ENCODE data around the gene WDR27. TPM values are rescaled to one million over a fixed set of nuclear protein-coding genes. Genes with fewer than 3 reads are reported as not detected.
"Not testable (repeated sequence)": the region's sequence is repeated elsewhere in the genome, so short reads cannot be mapped to it uniquely, and the experiment has no call there.

Gene WDR27
- total and polyA plus RNA-seq, 5 experiments from 2014 or later = 3.7 to 80.9 (median 7.3) TPM

GRCh38 chr6:169490246-169490641, 211.6 kb downstream of the WDR27 start:
- H3K36me3 Mint-ChIP-seq = peaks cover 0 to 11% (median 4%) of the 10 kb centered on the region in 3 donors
- no peak overlapping the region for H3K27ac Mint-ChIP-seq
- H3K4me3 Mint-ChIP-seq = no peak overlapping the region
- H3K4me1 Mint-ChIP-seq = no peaks in the 10 kb centered on the region
- H3K27me3 Mint-ChIP-seq = no peaks in the 10 kb centered on the region
- POLR2A ChIA-PET = no interaction called here
- DNase-seq (no peak), ATAC-seq (no peak)
- peaks cover 0 to 8% (median 0%) of the 10 kb centered on the region in 9 donors for H3K9me3 Mint-ChIP-seq

- H3K27me3 Mint-ChIP-seq = no peaks in the 10 kb centered on the region
- no peaks in the 10 kb centered on the region for H3K4me1 Mint-ChIP-seq
- H3K36me3 Mint-ChIP-seq = peaks cover 0 to 11% (median 4%) of the 10 kb centered on the region in 3 donors
- H3K27ac Mint-ChIP-seq = no peak overlapping the region
- H3K4me3 Mint-ChIP-seq = no peak overlapping the region
- POLR2A ChIA-PET = no interaction called here
- no peak for ATAC-seq
- no peak for DNase-seq
- H3K9me3 Mint-ChIP-seq = peaks cover 0 to 10% (median 0%) of the 10 kb centered on the region in 9 donors
Measured at GRCh38 chr6:169489563-169490245, 212.1 kb downstream of the WDR27 start.

- Mint-ChIP-seq H3K9me3 (peaks cover 4 to 29% (median 14%) of the 10 kb centered on the region in 9 donors), H3K27me3 (no peaks in the 10 kb centered on the region), H3K4me3 (no peak overlapping the region), H3K4me1 (no peaks in the 10 kb centered on the region), H3K36me3 (peaks cover 0 to 21% (median 15%) of the 10 kb centered on the region in 3 donors), H3K27ac (peak overlapping the region in 1 of 10 donors; percentile 34)
- no peak for DNase-seq
- POLR2A ChIA-PET = no interaction called here
- no peak for ATAC-seq
Measured at GRCh38 chr6:169487579-169488436, 214.0 kb downstream of the WDR27 start.

GRCh38 chr6:169479783-169480495, 221.9 kb downstream of the WDR27 start:
- ATAC-seq (no peak), DNase-seq (no peak)
- H3K27ac Mint-ChIP-seq = no peak overlapping the region
- no peaks in the 10 kb centered on the region for H3K4me1 Mint-ChIP-seq
- POLR2A ChIA-PET = no interaction called here
- no peak overlapping the region for H3K4me3 Mint-ChIP-seq
- no peaks in the 10 kb centered on the region for H3K27me3 Mint-ChIP-seq
- H3K9me3 Mint-ChIP-seq = peaks cover 15 to 58% (median 34%) of the 10 kb centered on the region in 9 donors
- H3K36me3 Mint-ChIP-seq = peaks cover 0 to 47% (median 38%) of the 10 kb centered on the region in 3 donors

GRCh38 chr6:169474362-169474761, 227.5 kb downstream of the WDR27 start:
- no peaks in the 10 kb centered on the region for H3K27me3 Mint-ChIP-seq
- H3K9me3 Mint-ChIP-seq = peaks cover 8 to 64% (median 37%) of the 10 kb centered on the region in 9 donors
- no peaks in the 10 kb centered on the region for H3K4me1 Mint-ChIP-seq
- H3K36me3 Mint-ChIP-seq = peaks cover 3 to 45% (median 24%) of the 10 kb centered on the region in 3 donors
- no peak for DNase-seq
- no peak for ATAC-seq
- no peak overlapping the region for H3K4me3 Mint-ChIP-seq
- H3K27ac Mint-ChIP-seq = no peak overlapping the region
- POLR2A ChIA-PET = no interaction called here

- Mint-ChIP-seq H3K36me3 (peaks cover 3 to 46% (median 28%) of the 10 kb centered on the region in 3 donors), H3K27me3 (no peaks in the 10 kb centered on the region), H3K27ac (no peak overlapping the region), H3K4me3 (no peak overlapping the region), H3K4me1 (no peaks in the 10 kb centered on the region), H3K9me3 (peaks cover 13 to 65% (median 44%) of the 10 kb centered on the region in 9 donors)
- ATAC-seq (no peak), DNase-seq (no peak)
- POLR2A ChIA-PET = no interaction called here
Measured at GRCh38 chr6:169473663-169474062, 228.2 kb downstream of the WDR27 start.

GRCh38 chr6:169472786-169473416, 228.9 kb downstream of the WDR27 start:
- H3K36me3 Mint-ChIP-seq = peaks cover 3 to 52% (median 30%) of the 10 kb centered on the region in 3 donors
- no peaks in the 10 kb centered on the region for H3K4me1 Mint-ChIP-seq
- no peak overlapping the region for H3K27ac Mint-ChIP-seq
- no peaks in the 10 kb centered on the region for H3K27me3 Mint-ChIP-seq
- H3K9me3 Mint-ChIP-seq = peaks cover 13 to 72% (median 46%) of the 10 kb centered on the region in 9 donors
- DNase-seq (no peak), ATAC-seq (no peak)
- POLR2A ChIA-PET = no interaction called here
- no peak overlapping the region for H3K4me3 Mint-ChIP-seq

GRCh38 chr6:169470790-169471189, 231.0 kb downstream of the WDR27 start:
- H3K9me3 Mint-ChIP-seq = peaks cover 14 to 85% (median 36%) of the 10 kb centered on the region in 9 donors
- H3K4me3 Mint-ChIP-seq = no peak overlapping the region
- no peak overlapping the region for H3K27ac Mint-ChIP-seq
- no peak for DNase-seq
- H3K36me3 Mint-ChIP-seq = peaks cover 3 to 47% (median 37%) of the 10 kb centered on the region in 3 donors
- no peaks in the 10 kb centered on the region for H3K4me1 Mint-ChIP-seq
- H3K27me3 Mint-ChIP-seq = no peaks in the 10 kb centered on the region
- no peak for ATAC-seq
- POLR2A ChIA-PET = no interaction called here

- Mint-ChIP-seq H3K36me3 (peaks cover 3 to 41% (median 33%) of the 10 kb centered on the region in 3 donors), H3K4me3 (no peak overlapping the region), H3K9me3 (peaks cover 8 to 73% (median 34%) of the 10 kb centered on the region in 9 donors), H3K27me3 (no peaks in the 10 kb centered on the region), H3K4me1 (no peaks in the 10 kb centered on the region), H3K27ac (no peak overlapping the region)
- no peak for DNase-seq
- POLR2A ChIA-PET = no interaction called here
- ATAC-seq = no peak
Measured at GRCh38 chr6:169469028-169469427, 232.8 kb downstream of the WDR27 start.

GRCh38 chr6:169467755-169468154, 234.1 kb downstream of the WDR27 start:
- ATAC-seq, H3K27me3 Mint-ChIP-seq, H3K4me1 Mint-ChIP-seq, POLR2A ChIA-PET, H3K4me3 Mint-ChIP-seq, DNase-seq, H3K27ac Mint-ChIP-seq: not testable (repeated sequence)
- peaks cover 8 to 63% (median 34%) of the 10 kb centered on the region in 9 donors for H3K9me3 Mint-ChIP-seq
- peaks cover 0 to 36% (median 28%) of the 10 kb centered on the region in 3 donors for H3K36me3 Mint-ChIP-seq

- H3K4me1 Mint-ChIP-seq, ATAC-seq, H3K4me3 Mint-ChIP-seq, H3K27ac Mint-ChIP-seq, DNase-seq, H3K27me3 Mint-ChIP-seq, POLR2A ChIA-PET: not testable (repeated sequence)
- peaks cover 8 to 60% (median 38%) of the 10 kb centered on the region in 9 donors for H3K9me3 Mint-ChIP-seq
- H3K36me3 Mint-ChIP-seq = peaks cover 0 to 40% (median 24%) of the 10 kb centered on the region in 3 donors
Measured at GRCh38 chr6:169466256-169466655, 235.6 kb downstream of the WDR27 start.

GRCh38 chr6:169457762-169458161, 244.1 kb downstream of the WDR27 start:
- Mint-ChIP-seq H3K27ac (no peak overlapping the region), H3K4me1 (no peaks in the 10 kb centered on the region), H3K36me3 (peaks cover 0 to 20% (median 14%) of the 10 kb centered on the region in 3 donors)

More at GRCh38 chr6:169457762-169458161, 244.1 kb downstream of the WDR27 start:
- Mint-ChIP-seq H3K9me3 (peaks cover 0 to 25% (median 20%) of the 10 kb centered on the region in 9 donors), H3K27me3 (no peaks in the 10 kb centered on the region), H3K4me3 (no peak overlapping the region)
- POLR2A ChIA-PET = no interaction called here
- DNase-seq (no peak), ATAC-seq (no peak)

Data from naive thymus-derived CD8-positive, alpha-beta T cell (primary cell).